B cell (primary cell): ENCODE measurements around the gene SLC35E2B. TPM values are rescaled to one million over a fixed set of nuclear protein-coding genes. Genes with fewer than 3 reads are reported as not detected.

Experiments used
- ATAC-seq: fragments of 200-7000 bp; cut with Tn5 transposase; one replicate; pipeline ENCODE4 v1.10.0; 2021; ENCODE audit warnings: low read depth, mild to moderate bottlenecking, moderate number of reproducible peaks, moderate library complexity
- CTCF ChIA-PET: fragments of 350-600 bp; sonication (Branson Sonifier 250); formaldehyde crosslinking; loops from one replicate; lab custom pipeline; 2021; ENCODE audit warnings: antibody characterized with exemption, inconsistent platforms; lab: Charles Lee
- POLR2A ChIA-PET: fragments of 350-600 bp; sonication (Branson Sonifier 250); formaldehyde crosslinking; loops from one replicate; lab custom pipeline; 2021; ENCODE audit warnings: antibody characterized with exemption; lab: Charles Lee
- DNase-seq: peaks from one replicate; pipeline ENCODE4 v3.0.0; 2013
- H2AFZ ChIP-seq: 2 replicates; pipeline ENCODE4 v1.6.1; 2012; ENCODE audit warnings: mild to moderate bottlenecking, low read depth, low read length; ENCODE audit not compliant: insufficient read depth, poor library complexity, severe bottlenecking
- H3K27ac ChIP-seq, 2 donors: 1 replicate in 1 of 2; 2 replicates in 1 of 2; pipeline ENCODE4 v1.5.1; 2012 to 2013; ENCODE audit warnings: low read length in 2 of 2, mild to moderate bottlenecking in 2 of 2, moderate library complexity in 1 of 2
- H3K27me3 ChIP-seq, 4 experiments: fragments of 200-600 bp in 1 of 4; sonication (generic) in 1 of 4; replicated peaks in 1 of 4; 1 replicate in 2 of 4; 2 replicates in 2 of 4; pipeline versions ENCODE4 v1.6.1 to v1.7.0; 2013 to 2016; ENCODE audit warnings: low read length in 3 of 4, mild to moderate bottlenecking in 2 of 4, mixed read lengths in 1 of 4, moderate library complexity in 1 of 4; ENCODE audit not compliant: insufficient read depth in 4 of 4, control insufficient read depth in 3 of 4; ENCODE audit errors: control extremely low read depth in 1 of 4
- H3K36me3 ChIP-seq, 2 experiments: replicated peaks in 1 of 2; 1 replicate in 1 of 2; 2 replicates in 1 of 2; pipeline versions ENCODE4 v1.6.1 to v1.7.1; 2013; ENCODE audit warnings: low read length in 1 of 2; ENCODE audit not compliant: insufficient read depth in 2 of 2, control insufficient read depth in 1 of 2; ENCODE audit errors: control extremely low read depth in 1 of 2, extremely low read depth in 1 of 2
- H3K4me1 ChIP-seq, 2 donors: fragments of 200-600 bp in 1 of 2; sonication (generic) in 1 of 2; 1 replicate in 1 of 2; 2 replicates in 1 of 2; pipeline versions ENCODE4 v1.5.1 to v1.6.1; 2013 to 2017; ENCODE audit warnings: low read length in 2 of 2; ENCODE audit not compliant: control insufficient read depth in 2 of 2, insufficient read depth in 2 of 2
- H3K4me2 ChIP-seq: replicated peaks from 2 replicates; pipeline ENCODE3; 2012; ENCODE audit warnings: mild to moderate bottlenecking, low read depth, low read length; ENCODE audit not compliant: poor library complexity, severe bottlenecking
- H3K4me3 ChIP-seq, 5 experiments: fragments of 200-600 bp in 1 of 5; sonication (generic) in 1 of 5; 1 replicate in 3 of 5; 2 replicates in 2 of 5; pipeline versions ENCODE4 v1.5.1 to v1.7.0; 2011 to 2016; ENCODE audit warnings: low read length in 4 of 5, mild to moderate bottlenecking in 4 of 5, low read depth in 2 of 5, control low read depth in 1 of 5, moderate library complexity in 1 of 5; ENCODE audit not compliant: insufficient read depth in 1 of 5; ENCODE audit errors: control extremely low read depth in 1 of 5, extremely low read depth in 1 of 5
- H3K79me2 ChIP-seq: fragments of 200-600 bp; sonication (generic); one replicate; pipeline ENCODE4 v1.6.0; 2016; ENCODE audit warnings: low read length; ENCODE audit not compliant: control insufficient read depth, insufficient read depth
- H3K9ac ChIP-seq: fragments of 200-600 bp; sonication (generic); 2 replicates; pipeline ENCODE4 v1.6.1; 2017; ENCODE audit warnings: mild to moderate bottlenecking, low read length, moderate library complexity
- H3K9me3 ChIP-seq, 3 donors: one replicate each; pipeline versions ENCODE4 v1.6.1 to v1.7.1; 2013; ENCODE audit warnings: low read length in 2 of 3; ENCODE audit not compliant: control insufficient read depth in 2 of 3, insufficient read depth in 1 of 3; ENCODE audit errors: control extremely low read depth in 1 of 3
- H4K20me1 ChIP-seq: 2 replicates; pipeline ENCODE4 v1.6.0; 2012; ENCODE audit warnings: mild to moderate bottlenecking, low read length; ENCODE audit not compliant: insufficient read depth, control insufficient read depth, poor library complexity, severe bottlenecking
- H3K27ac Mint-ChIP-seq: one replicate; pipeline ENCODE4 v1.8.0; 2021; ENCODE audit warnings: mixed read lengths
- H3K27me3 Mint-ChIP-seq: one replicate; pipeline ENCODE4 v1.8.0; 2021; ENCODE audit warnings: mixed read lengths
- H3K4me1 Mint-ChIP-seq: one replicate; pipeline ENCODE4 v1.8.0; 2021; ENCODE audit warnings: mixed read lengths
- H3K4me3 Mint-ChIP-seq: one replicate; pipeline ENCODE4 v1.8.0; 2021; ENCODE audit warnings: mixed read lengths
- H3K9me3 Mint-ChIP-seq: one replicate; pipeline ENCODE4 v1.8.0; 2022; ENCODE audit warnings: mixed read lengths; ENCODE audit not compliant: insufficient read depth
- EZH2 ChIP-seq: IDR thresholded peaks from 2 replicates; pipeline ENCODE4 v1.6.1; 2012; ENCODE audit warnings: borderline replicate concordance, low read depth, mild to moderate bottlenecking, moderate library complexity, low read length; ENCODE audit not compliant: insufficient read depth, poor library complexity, severe bottlenecking
- WGBS: methylation state at CpG from one replicate; pipeline ENCODE4 v1.1.5; 2013; ENCODE audit warnings: missing lambda C conversion rate; ENCODE audit not compliant: insufficient coverage; 5-methylcytosine and 5-hydroxymethylcytosine counted together
- intact Hi-C: fragments of 100-400 bp; cut with micrococcal nuclease; formaldehyde crosslinking; loops from one replicate; pipeline ENCODE4 v1.10.0; 2022
- polyA plus RNA-seq: library from polyadenylated mRNA; depleted of rRNA; stranded (reverse); fragments of >200 nt; gene quantifications from 2 replicates; pipeline ENCODE4 v1.2.3, GENCODE V29; 2012
- total RNA-seq, 2 donors: library from RNA; stranded (reverse); fragments of 120-200 nt in 1 of 2; gene quantifications; 1 replicate in 1 of 2; 2 replicates in 1 of 2; pipeline versions ENCODE4 v1.2.3 to v1.2.4, GENCODE V29; 2013 to 2022
- TF ChIP-seq, protein P1 (sequence below): fragments of 200-600 bp; IDR thresholded peaks from one replicate; pipeline ENCODE4 v1.8.0; 2022; ENCODE audit warnings: antibody characterized with exemption, mild to moderate bottlenecking

SLC35E2B gene
- total and polyA plus RNA-seq, 2 donors (not counting 1 experiment from before 2014, with no cell fraction given) = 64.4 to 107 TPM

- H3K4me1 Mint-ChIP-seq = peaks cover 2% of the 10 kb centered on the region
- H3K4me3 Mint-ChIP-seq = no peak overlapping the region
- H3K27ac Mint-ChIP-seq = no peak overlapping the region
- H3K4me2 ChIP-seq = no peak overlapping the region
- CTCF ChIA-PET = no interaction called here
- H3K36me3 ChIP-seq = peaks cover 0 to 4% of the 10 kb centered on the region in 2 experiments
- H3K27me3 ChIP-seq = no peaks in the 10 kb centered on the region
- H2AFZ ChIP-seq = no peak overlapping the region
- H3K9me3 ChIP-seq = no peaks in the 10 kb centered on the region
- TF ChIP-seq, protein P1, sequence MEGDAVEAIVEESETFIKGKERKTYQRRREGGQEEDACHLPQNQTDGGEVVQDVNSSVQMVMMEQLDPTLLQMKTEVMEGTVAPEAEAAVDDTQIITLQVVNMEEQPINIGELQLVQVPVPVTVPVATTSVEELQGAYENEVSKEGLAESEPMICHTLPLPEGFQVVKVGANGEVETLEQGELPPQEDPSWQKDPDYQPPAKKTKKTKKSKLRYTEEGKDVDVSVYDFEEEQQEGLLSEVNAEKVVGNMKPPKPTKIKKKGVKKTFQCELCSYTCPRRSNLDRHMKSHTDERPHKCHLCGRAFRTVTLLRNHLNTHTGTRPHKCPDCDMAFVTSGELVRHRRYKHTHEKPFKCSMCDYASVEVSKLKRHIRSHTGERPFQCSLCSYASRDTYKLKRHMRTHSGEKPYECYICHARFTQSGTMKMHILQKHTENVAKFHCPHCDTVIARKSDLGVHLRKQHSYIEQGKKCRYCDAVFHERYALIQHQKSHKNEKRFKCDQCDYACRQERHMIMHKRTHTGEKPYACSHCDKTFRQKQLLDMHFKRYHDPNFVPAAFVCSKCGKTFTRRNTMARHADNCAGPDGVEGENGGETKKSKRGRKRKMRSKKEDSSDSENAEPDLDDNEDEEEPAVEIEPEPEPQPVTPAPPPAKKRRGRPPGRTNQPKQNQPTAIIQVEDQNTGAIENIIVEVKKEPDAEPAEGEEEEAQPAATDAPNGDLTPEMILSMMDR = no peak
- TF ChIP-seq EZH2 = no peak
- peaks cover 7% of the 10 kb centered on the region for H3K79me2 ChIP-seq
- ATAC-seq = no peak
- DNase-seq = no peak
- POLR2A ChIA-PET = no interaction called here
- H3K9ac ChIP-seq = no peak overlapping the region
- no peaks in the 10 kb centered on the region for H3K27me3 Mint-ChIP-seq
- no peak overlapping the region for H3K27ac ChIP-seq
- intact Hi-C loops = no loop called here
- H3K4me3 ChIP-seq = no peak overlapping the region
- WGBS = 93% methylated on average over 17 of the region's 17 CpGs
- H3K9me3 Mint-ChIP-seq = no peaks in the 10 kb centered on the region
- H3K4me1 ChIP-seq = no peaks in the 10 kb centered on the region
- peaks cover 10% of the 10 kb centered on the region for H4K20me1 ChIP-seq
Observed at GRCh38 chr1:1622788-1623094, 69.9 kb downstream of the SLC35E2B start.

DNA sequence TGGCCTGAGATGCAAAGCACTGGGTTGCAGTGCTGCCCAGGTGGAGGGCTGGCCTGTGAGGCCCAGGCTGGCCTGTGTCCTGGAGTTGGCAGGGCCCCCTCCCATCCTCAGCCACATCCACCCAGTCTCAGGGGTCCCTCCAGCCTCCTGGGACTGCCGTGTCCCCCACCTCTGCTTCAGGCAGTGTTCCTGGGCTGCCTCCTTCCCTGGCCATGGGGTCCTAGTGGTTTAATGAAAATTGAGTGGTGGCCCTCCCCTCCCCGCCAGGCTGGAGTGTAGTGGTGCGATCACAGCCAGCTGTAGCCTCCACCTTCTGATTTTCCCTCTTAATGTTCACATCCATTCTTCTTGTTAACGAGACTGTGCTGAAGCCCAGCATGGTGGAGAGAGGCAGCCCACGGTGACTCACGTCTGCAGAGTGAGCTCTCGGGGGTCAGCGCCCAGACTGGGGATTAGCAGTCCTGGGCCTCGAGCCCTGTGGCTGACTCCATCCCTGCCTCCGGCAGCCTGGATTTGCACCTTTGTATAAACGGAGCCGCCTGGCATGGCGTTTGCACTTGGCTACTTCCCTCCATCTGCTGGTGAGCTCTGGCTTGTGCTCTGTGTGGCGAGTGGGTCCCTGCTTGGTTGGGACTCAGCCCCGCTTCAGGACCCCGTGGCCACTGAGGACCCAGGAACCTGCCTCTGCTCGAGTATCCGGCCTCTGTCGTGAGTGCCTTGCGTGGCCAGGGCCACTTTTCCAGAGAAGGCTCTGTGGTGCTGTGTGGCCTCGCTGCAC, 70.4 kb downstream of the SLC35E2B start:
- ChIA-PET POLR2A (no interaction called here), CTCF (no interaction called here)
- no peaks in the 10 kb centered on the region for H3K9me3 ChIP-seq
- Mint-ChIP-seq H3K4me3 (no peak overlapping the region), H3K27ac (no peak overlapping the region), H3K9me3 (no peaks in the 10 kb centered on the region), H3K27me3 (no peaks in the 10 kb centered on the region), H3K4me1 (peaks cover 4% of the 10 kb centered on the region)
- H3K4me3 ChIP-seq = no peak overlapping the region
- no peak overlapping the region for H3K27ac ChIP-seq
- TF ChIP-seq, protein P1 = no peak
- no peak for TF ChIP-seq EZH2
- no peak overlapping the region for H3K9ac ChIP-seq
- peaks cover 11% of the 10 kb centered on the region for H3K79me2 ChIP-seq
- no peak overlapping the region for H2AFZ ChIP-seq
- no peaks in the 10 kb centered on the region for H3K27me3 ChIP-seq
- H4K20me1 ChIP-seq = peaks cover 10% of the 10 kb centered on the region
- intact Hi-C loops = no loop called here
- peaks cover 0 to 5% of the 10 kb centered on the region in 2 experiments for H3K36me3 ChIP-seq
- no peak for ATAC-seq
- no peak overlapping the region for H3K4me2 ChIP-seq
- 95% methylated on average over 19 of the region's 21 CpGs for WGBS
- no peak for DNase-seq
- no peaks in the 10 kb centered on the region for H3K4me1 ChIP-seq
